LNCaP clone FGC (cell line): Measurements from ENCODE around the gene THTPA.

ENCODE experiments used
- DNase-seq: peaks from one replicate; pipeline ENCODE4 v3.0.0-alpha.2; 2011; ENCODE audit warnings: low read depth
- H3K4me3 ChIP-seq: 2 replicates; pipeline ENCODE4 v1.5.1; 2011; ENCODE audit warnings: mild to moderate bottlenecking, low read depth, low read length, control low read depth
- CTCF ChIP-seq: IDR thresholded peaks from 2 replicates; pipeline ENCODE4 v1.5.1; 2012; ENCODE audit warnings: mild to moderate bottlenecking; ENCODE audit not compliant: control insufficient read depth, insufficient read depth; ENCODE audit errors: extremely low read depth

The THTPA gene

DNA sequence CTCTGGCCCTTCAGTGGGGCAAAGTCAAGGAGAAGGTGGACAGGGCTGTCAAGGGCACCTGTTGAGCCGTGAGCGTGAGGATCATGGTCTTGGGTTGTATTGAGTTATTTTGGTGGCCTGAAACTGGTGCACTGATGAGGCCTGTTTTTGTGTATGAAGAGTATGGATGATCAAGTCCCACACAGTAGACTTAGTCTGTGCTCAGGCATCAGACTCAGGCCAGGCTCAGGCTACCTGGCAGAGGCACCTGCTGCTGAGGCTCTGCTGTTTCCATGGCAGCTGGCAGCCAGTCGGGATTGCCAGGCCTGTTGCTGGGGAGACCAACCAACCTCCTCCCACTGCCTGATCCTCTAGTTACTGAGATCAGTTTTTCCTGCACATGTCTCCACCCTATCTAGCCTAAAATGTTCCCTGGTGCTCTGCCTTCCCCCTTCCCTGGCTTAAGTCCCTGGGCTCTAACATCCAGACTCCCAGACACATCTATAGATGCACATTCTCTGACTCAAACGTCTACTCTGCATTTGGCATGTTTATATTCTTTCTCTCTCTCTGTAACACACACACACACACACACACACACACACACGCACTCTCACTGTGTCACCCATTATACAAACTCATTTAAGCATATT, 17.4 kb downstream of the THTPA start:
- no peak for TF ChIP-seq CTCF
- H3K4me3 ChIP-seq: no peak overlapping the region
- no peak for DNase-seq

DNA sequence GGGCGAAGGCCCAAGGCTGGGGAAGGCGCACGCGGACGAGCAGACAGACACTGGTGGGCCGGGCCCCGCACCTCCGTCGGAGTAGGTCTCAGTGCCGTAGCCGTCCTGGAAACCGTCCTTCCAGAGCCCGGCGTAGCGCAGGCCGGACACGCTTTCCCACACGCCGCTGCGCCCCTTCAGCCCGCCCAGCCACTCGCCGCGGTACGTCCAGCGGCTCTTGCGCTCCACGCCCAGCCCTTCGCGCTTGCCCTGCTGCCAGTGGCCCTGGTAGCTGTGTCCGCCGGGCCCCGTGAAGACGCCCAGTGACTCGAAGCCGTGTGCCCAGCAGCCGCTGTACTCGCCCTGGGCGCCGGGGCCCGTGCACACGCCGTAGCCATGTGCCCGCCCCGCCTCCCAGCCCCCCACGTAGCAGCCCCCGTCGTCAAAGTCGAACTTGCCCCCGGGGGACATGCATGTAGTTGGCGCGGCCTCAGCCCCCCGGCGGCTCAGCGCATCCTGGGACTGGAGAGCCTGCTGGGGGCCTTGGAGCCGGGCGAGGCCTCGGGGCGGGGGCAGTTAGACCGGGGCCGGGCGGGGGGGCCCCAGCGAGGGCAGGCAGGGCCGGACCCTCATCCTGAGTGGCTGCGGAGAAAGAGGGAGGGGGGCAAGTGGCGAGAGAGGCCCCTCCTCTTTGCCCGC, 21.1 kb downstream of the THTPA start:
- DNase-seq: no peak
- no peak overlapping the region for H3K4me3 ChIP-seq
- no peak for TF ChIP-seq CTCF

- no peak for TF ChIP-seq CTCF
- no peak for DNase-seq
- H3K4me3 ChIP-seq: no peak overlapping the region
Observed at GRCh38 chr14:23577710-23578392, 21.8 kb downstream of the THTPA start.

- no peak for TF ChIP-seq CTCF
- H3K4me3 ChIP-seq: no peak within 1 kb of the TSS
- DNase-seq: no peak
Observed at GRCh38 chr14:23578560-23579310, 22.7 kb downstream of the THTPA start, which contains the start of gene JPH4. TSS of gene JPH4 (minus strand) at chr14:23578790. CDS start at chr14:23577453, 1,337 bp downstream.

GRCh38 chr14:23579311-23579630, 23.2 kb downstream of the THTPA start:
- no peak for DNase-seq
- TF ChIP-seq CTCF: no peak
- no peak overlapping the region for H3K4me3 ChIP-seq

DNA sequence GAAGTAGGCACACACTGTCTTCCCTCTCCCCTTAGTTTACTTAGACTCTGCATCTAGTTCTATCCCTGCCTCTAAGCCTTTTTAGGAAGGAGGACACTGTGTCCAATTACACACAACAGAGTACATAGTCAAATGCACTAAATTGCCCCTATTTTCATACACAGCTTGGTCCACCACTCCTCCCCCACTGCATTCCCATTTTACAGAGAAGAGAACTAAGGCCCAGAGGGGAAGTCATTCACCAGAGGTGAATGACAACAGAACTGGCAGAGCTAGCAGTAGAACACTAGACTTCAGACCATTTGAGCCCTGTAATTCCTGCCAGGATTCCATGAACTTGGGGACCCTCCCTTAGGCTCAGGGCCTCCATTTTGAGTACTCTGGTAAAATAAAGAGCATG, 23.7 kb downstream of the THTPA start:
- DNase-seq: no peak
- no peak overlapping the region for H3K4me3 ChIP-seq
- TF ChIP-seq CTCF: no peak
